Head of caudate nucleus (tissue), 42 donors: ENCODE data around the gene FARSB.

Experiments used
- DNase-seq, 42 donors: peaks; one replicate each; pipeline versions ENCODE4 v3.0.0 to v3.0.0-alpha.2; 2020 to 2021; ENCODE audit warnings: mixed read lengths in 7 of 42
- intact Hi-C: fragments of 100-400 bp; cut with DNase I; formaldehyde crosslinking; loops from one replicate; pipeline ENCODE4 v1.15.0; 2022

FARSB gene

GRCh38 chr2:222670191-222671038 is 14.5 kb upstream of the FARSB start:
- intact Hi-C loops, result no loop called here
- no peak for DNase-seq

DNA sequence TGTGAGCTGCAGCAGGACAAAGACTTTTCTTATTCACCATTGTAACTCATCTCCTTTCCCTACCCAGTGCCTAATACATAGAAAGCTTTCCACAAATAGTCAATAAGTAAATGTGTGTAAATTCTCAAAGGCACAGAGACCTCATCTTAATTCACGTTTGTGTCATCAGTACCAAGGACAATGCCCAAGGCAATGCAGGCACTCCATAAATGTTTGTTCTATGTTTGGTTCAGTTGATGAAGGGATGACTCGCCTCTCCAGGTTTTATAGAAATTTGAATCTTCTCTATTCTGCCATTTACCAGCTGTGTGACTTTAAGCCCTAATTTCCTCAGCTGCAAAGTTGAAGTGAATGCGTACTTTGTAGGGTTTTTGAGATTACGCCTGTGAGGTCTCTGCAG is 13.5 kb upstream of the FARSB start:
- intact Hi-C loops, result no loop called here
- DNase-seq, result no peak

DNA sequence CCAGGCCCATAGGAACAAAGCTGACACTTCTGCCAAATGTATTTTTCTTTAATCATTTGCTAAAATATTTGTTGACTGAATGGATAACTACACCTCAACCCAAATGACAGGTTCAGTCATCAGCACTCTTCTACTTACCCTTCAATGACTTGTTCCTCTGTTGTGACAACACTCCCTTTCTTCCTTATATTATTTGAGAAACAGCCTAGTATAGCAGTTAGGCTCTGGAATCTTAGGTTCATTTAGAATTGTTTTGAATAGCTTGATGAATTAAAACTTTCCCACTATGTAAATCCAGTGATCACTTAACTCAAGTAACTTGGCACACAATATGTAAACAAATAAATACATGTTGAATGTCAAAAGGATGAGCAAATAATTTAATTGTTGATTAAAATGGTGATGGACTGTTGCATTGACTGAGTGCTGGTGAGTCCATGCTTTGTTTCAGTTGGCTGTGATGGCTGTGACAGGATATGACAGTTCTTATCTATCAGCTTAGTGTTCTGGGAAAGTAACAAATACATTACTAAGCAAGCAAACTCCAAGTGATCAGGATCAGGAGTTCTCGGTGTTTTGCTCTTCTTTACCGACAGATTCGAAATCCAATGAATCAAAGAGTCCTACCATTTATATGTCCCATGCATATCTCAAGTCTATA is 12.7 kb upstream of the FARSB start:
- intact Hi-C loops, result no loop called here
- DNase-seq, result no peak

- no peak for DNase-seq
- intact Hi-C loops, result no loop called here
Measured at GRCh38 chr2:222663479-222663878, 7.6 kb upstream of the FARSB start.

DNA sequence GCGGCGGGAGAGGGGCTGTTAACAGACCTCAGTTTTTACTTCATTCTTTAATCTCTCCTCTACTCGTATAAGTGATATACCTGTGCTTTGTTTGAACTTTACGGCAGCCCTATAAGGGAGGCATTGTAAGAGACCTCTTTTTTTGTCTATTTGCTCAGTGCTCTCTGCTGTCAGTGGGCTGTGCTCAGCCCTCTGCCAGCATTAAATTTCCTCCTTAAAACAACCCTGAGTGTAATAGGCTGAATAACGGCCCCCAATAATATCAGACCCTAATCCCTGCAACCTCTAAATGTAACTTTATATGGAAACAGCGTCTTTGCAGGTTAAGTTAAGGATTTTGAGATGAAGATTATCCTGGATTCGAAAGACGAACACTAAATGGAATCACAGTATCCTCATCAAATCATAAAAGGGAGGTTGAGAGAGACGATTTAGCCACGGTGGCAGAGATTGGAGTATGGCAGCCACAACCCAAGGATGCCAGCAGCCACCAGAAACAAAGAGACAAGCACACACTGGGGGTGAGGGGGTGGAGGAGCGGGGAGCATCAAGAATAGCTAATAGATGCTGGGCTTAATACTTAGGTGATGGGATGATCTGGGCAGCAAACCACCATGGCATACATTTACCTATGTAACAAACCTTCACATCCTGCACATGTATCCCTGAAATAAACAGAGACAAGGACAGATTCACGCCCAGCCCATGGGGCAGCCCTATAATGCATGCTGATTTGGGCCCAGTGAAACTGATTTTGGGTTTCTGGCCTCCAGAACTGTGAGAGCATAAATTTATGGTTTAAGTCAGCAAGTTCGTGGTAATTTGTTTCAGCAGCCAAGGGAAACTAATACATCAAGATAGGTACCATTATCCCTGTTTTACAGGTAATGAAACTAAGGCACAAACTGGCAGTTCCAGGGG is 894 bp upstream of the FARSB start:
- intact Hi-C loops, result no loop called here
- DNase-seq, result peak in 31 of 42 donors; percentile 5 to 69 (median 31)

- intact Hi-C loops, result no loop called here
- no peak for DNase-seq
Measured at GRCh38 chr2:222653280-222653679, 2.6 kb downstream of the FARSB start.

DNA sequence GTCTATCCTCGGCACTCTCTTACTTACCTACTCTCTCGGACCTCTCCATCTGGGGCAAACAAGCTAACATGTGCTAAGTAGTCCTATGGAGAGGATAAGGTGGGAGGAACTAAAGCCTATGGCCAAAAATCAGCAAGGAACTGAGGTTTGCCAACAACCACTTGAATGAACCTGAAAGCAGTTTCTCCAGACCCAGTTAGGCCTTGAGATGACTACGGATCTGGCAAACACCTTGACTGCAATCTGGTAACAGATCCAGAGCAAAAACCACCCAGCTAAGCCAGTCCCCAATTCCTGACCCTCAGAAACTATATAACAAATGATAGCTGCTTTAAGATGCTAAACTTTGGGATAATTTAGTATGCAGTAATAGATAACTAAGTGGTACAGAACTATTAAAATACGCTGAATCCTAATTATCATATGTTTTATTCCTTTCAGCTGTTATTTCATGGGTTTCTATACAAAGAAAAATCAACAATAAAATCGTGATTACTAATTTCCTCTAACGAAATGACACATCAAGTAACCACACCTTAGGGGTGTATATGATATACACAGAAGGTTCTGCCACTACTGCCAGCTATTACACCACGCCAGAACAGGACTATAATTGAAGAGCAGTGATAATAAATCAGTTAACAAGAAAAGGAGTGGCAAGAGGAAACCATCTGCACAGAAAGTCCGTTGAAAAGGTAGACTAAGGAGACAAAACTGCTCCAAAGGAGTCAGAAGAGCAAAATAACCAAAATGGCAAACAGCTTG is 3.2 kb downstream of the FARSB start:
- no peak for DNase-seq
- intact Hi-C loops, result no loop called here

- no peak for DNase-seq
- intact Hi-C loops, result no loop called here
Measured at GRCh38 chr2:222651718-222652418, 4.0 kb downstream of the FARSB start.

DNA sequence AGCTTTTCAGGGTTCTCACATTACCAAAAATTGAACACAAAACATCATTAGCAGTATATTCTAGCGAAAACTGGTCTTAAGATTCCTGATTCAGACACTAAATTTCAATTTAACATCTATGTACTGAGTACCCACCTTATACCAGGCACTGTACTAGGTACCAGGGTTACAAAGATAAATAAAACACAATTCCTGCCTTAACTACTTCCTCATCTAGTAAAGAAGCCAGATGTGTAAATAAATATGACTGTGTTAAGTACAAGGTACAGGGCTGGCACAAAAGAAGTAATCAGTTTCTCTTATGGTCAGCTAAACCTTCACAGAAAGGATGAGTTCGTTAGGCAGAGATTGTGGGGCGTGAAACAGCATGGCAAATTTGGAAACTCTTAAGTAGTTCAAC is 6.1 kb downstream of the FARSB start:
- no peak for DNase-seq
- intact Hi-C loops, result no loop called here

- no peak for DNase-seq
- intact Hi-C loops, result no loop called here
Measured at GRCh38 chr2:222646008-222646407, 9.9 kb downstream of the FARSB start.

GRCh38 chr2:222643134-222643533 is 12.8 kb downstream of the FARSB start:
- intact Hi-C loops, result no loop called here
- DNase-seq, result no peak

DNA sequence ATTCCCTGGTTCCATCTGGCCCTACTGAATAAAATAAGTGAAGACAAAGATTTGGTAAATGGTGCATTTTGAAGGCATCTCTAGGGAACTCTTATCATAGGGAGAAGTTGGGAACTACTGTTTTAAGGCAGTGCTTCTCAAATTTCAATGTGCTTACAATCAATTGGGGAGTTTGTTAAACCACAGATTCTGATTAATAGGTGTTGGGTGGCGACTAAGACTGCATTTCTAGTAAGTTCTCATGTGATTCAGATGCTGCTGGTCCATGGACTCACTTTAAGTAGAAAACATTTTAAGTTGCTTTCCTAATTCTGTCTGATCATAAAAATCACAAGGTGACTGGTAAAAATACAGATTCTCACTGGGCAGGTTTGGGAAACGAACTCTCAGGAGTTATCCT is 14.6 kb downstream of the FARSB start:
- intact Hi-C loops, result no loop called here

GRCh38 chr2:222637067-222637466 is 18.8 kb downstream of the FARSB start:
- DNase-seq, result no peak
- intact Hi-C loops, result no loop called here

More for the DNA sequence above, 14.6 kb downstream of the FARSB start:
- no peak for DNase-seq

DNA sequence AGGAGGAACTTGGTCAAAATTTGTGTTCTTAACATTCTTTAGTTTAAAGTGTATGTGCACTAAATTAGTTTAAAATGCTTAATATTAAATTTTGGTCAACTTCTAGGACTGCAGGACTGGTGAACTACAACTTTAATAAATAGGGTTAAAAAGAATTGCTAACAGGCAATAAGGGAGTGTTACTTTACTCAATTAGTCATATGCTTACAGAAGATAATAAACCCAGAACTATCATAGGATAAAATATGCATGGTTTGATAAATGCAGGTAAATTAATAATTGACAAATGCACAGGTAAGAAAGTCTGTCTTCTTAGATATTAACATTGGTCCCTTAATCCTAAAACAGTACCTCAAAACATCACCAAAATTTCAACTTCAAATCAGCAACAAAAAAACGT is 20.6 kb downstream of the FARSB start:
- no peak for DNase-seq
- intact Hi-C loops, result no loop called here

- no peak for DNase-seq
- intact Hi-C loops, result no loop called here
Measured at GRCh38 chr2:222627764-222628163, 28.1 kb downstream of the FARSB start.

- intact Hi-C loops, result no loop called here
- peak in 16 of 42 donors; percentile 8 to 64 (median 18) for DNase-seq
Measured at GRCh38 chr2:222623756-222624309, 32.1 kb downstream of the FARSB start.

DNA sequence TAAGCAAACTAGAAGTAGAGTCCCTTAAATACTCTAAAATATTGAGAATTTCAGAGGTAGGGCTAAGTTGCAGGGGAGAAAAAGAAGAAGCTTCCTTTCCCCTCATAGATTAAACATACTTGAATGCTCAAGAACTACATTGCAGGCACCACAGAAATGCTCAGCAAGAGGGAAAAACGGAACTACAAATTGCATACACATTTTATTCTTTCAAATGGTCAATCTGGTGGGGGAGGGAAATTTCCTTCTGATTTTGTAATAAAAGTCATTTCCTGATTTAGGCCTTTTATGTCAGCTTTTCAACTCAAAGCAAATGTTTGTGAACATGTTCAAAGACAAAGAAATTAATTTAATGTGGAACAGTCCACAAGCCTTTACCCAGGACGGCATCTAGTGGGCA is 33.0 kb downstream of the FARSB start:
- intact Hi-C loops, result no loop called here
- no peak for DNase-seq

- no peak for DNase-seq
- intact Hi-C loops, result no loop called here
Measured at GRCh38 chr2:222621893-222622292, 34.0 kb downstream of the FARSB start.
